H1 (cell line): ENCODE data around the gene BCAR1. TPM values are rescaled to one million over a fixed set of nuclear protein-coding genes. Genes with fewer than 3 reads are reported as not detected.

Source experiments
- CTCF ChIA-PET: fragments of 300-600 bp; sonication (Branson Sonifier 250); formaldehyde crosslinking; loops from one replicate; lab custom pipeline; 2021; ENCODE audit not compliant: partially characterized antibody; lab: Charles Lee
- POLR2A ChIA-PET: fragments of 300-600 bp; sonication (Branson Sonifier 250); formaldehyde crosslinking; loops from one replicate; lab custom pipeline; 2021; ENCODE audit warnings: inconsistent platforms; ENCODE audit not compliant: partially characterized antibody; lab: Charles Lee
- DNase-seq, 2 experiments: peaks; one replicate each; pipeline versions ENCODE4 v3.0.0 to v3.0.0-alpha.2; 2010 to 2022; ENCODE audit warnings: low spot score in 2 of 2, low read depth in 1 of 2, mixed read lengths in 1 of 2
- FAIRE-seq: peaks from 2 replicates; lab custom pipeline; 2011; peaks lifted over from hg19 to GRCh38; lab: Jason Lieb, UNC
- H2AFZ ChIP-seq: 2 replicates; pipeline ENCODE4 v1.8.1; 2012; ENCODE audit warnings: low read length, inconsistent platforms
- H2AK5ac ChIP-seq: 2 replicates; pipeline ENCODE4 v1.6.1; 2013; ENCODE audit warnings: low read depth, low read length
- H2BK120ac ChIP-seq: replicated peaks from 2 replicates; pipeline ENCODE3; 2013; ENCODE audit warnings: low read depth, low read length, inconsistent platforms
- H2BK12ac ChIP-seq: 2 replicates; pipeline ENCODE4 v1.6.1; 2013; ENCODE audit warnings: low read depth, low read length
- H2BK15ac ChIP-seq: 2 replicates; pipeline ENCODE4 v1.6.1; 2013; ENCODE audit warnings: low read length
- H2BK20ac ChIP-seq: 2 replicates; pipeline ENCODE4 v1.6.1; 2013; ENCODE audit warnings: low read length
- H2BK5ac ChIP-seq: 2 replicates; pipeline ENCODE4 v1.6.1; 2013; ENCODE audit warnings: low read depth, low read length
- H3K14ac ChIP-seq: 2 replicates; pipeline ENCODE4 v1.6.1; 2013; ENCODE audit warnings: inconsistent platforms; ENCODE audit not compliant: insufficient read length
- H3K18ac ChIP-seq: 2 replicates; pipeline ENCODE4 v1.6.1; 2013; ENCODE audit warnings: low read length; ENCODE audit errors: extremely low read depth
- H3K23ac ChIP-seq: 2 replicates; pipeline ENCODE4 v1.6.1; 2013; ENCODE audit warnings: inconsistent platforms; ENCODE audit not compliant: insufficient read length
- H3K23me2 ChIP-seq: 2 replicates; pipeline ENCODE4 v1.6.1; 2013; ENCODE audit warnings: low read depth, low read length
- H3K27ac ChIP-seq: 2 replicates; pipeline ENCODE4 v1.6.1; 2011; ENCODE audit warnings: low read depth, low read length, inconsistent platforms
- H3K27me3 ChIP-seq, 4 experiments: replicated peaks in 1 of 4; 1 replicate in 1 of 4; 2 replicates in 3 of 4; pipeline versions ENCODE4 v1.6.1 to v1.8.1; 2011 to 2013; ENCODE audit warnings: low read length in 3 of 4, mild to moderate bottlenecking in 3 of 4, inconsistent platforms in 2 of 4, mixed read lengths in 2 of 4, moderate library complexity in 1 of 4; ENCODE audit not compliant: control insufficient read depth in 3 of 4, insufficient read depth in 3 of 4; ENCODE audit errors: extremely low read depth in 1 of 4
- H3K36me3 ChIP-seq, 4 experiments: 2 replicates each; pipeline versions ENCODE4 v1.6.1 to v1.8.1; 2011 to 2013; ENCODE audit warnings: mild to moderate bottlenecking in 4 of 4, low read length in 3 of 4, moderate library complexity in 2 of 4, control low read depth in 1 of 4, inconsistent platforms in 1 of 4; ENCODE audit not compliant: insufficient read depth in 4 of 4, control insufficient read depth in 2 of 4
- H3K4ac ChIP-seq: replicated peaks from 2 replicates; pipeline ENCODE3; 2013; ENCODE audit warnings: low read length, low read depth, mixed read lengths, inconsistent platforms; ENCODE audit not compliant: insufficient read length
- H3K4me1 ChIP-seq, 4 experiments: replicated peaks in 1 of 4; 1 replicate in 1 of 4; 2 replicates in 3 of 4; pipeline versions ENCODE4 v1.6.1 to v1.8.1; 2011 to 2013; ENCODE audit warnings: low read length in 3 of 4, inconsistent platforms in 2 of 4, mixed read lengths in 1 of 4; ENCODE audit not compliant: insufficient read depth in 4 of 4, control insufficient read depth in 3 of 4
- H3K4me2 ChIP-seq, 2 experiments: 2 replicates each; pipeline versions ENCODE4 v1.6.1 to v1.8.1; 2011 to 2013; ENCODE audit warnings: low read depth in 2 of 2, low read length in 2 of 2, control low read depth in 1 of 2, inconsistent platforms in 1 of 2, mild to moderate bottlenecking in 1 of 2; ENCODE audit not compliant: insufficient read depth in 1 of 2
- H3K4me3 ChIP-seq, 4 experiments: fragments of 200-600, 300-600 bp in 1 of 4; sonication (generic), shearing (Covaris generic), sonication (Bioruptor Twin) in 1 of 4; 2 replicates each; pipeline versions ENCODE4 v1.5.1 to v1.8.1; 2011 to 2016; ENCODE audit warnings: low read length in 4 of 4, low read depth in 3 of 4, control low read depth in 2 of 4, inconsistent platforms in 2 of 4, mild to moderate bottlenecking in 2 of 4, mixed read lengths in 1 of 4, moderate library complexity in 1 of 4; ENCODE audit not compliant: insufficient read depth in 2 of 4; ENCODE audit errors: extremely low read depth in 1 of 4
- H3K56ac ChIP-seq: replicated peaks from 2 replicates; pipeline ENCODE3; 2013; ENCODE audit warnings: low read depth, mild to moderate bottlenecking, mixed read lengths, low read length, inconsistent platforms; ENCODE audit not compliant: insufficient read length
- H3K79me1 ChIP-seq: 2 replicates; pipeline ENCODE4 v1.6.1; 2013; ENCODE audit warnings: low read depth, low read length, control low read depth
- H3K79me2 ChIP-seq, 2 experiments: 2 replicates each; pipeline versions ENCODE4 v1.6.1 to v1.8.1; 2012 to 2013; ENCODE audit warnings: low read length in 2 of 2, mild to moderate bottlenecking in 2 of 2, inconsistent platforms in 1 of 2; ENCODE audit not compliant: insufficient read depth in 2 of 2, control insufficient read depth in 1 of 2
- H3K9ac ChIP-seq, 4 experiments: replicated peaks in 1 of 4; 1 replicate in 1 of 4; 2 replicates in 3 of 4; pipeline versions ENCODE4 v1.6.1 to v1.8.1; 2011 to 2013; ENCODE audit warnings: low read depth in 3 of 4, low read length in 3 of 4, control low read depth in 2 of 4, mild to moderate bottlenecking in 2 of 4, moderate library complexity in 2 of 4, inconsistent platforms in 1 of 4; ENCODE audit errors: extremely low read depth in 1 of 4
- H3K9me3 ChIP-seq, 2 experiments: 2 replicates each; pipeline versions ENCODE4 v1.6.1 to v1.8.1; 2012 to 2013; ENCODE audit warnings: mild to moderate bottlenecking in 2 of 2, moderate library complexity in 2 of 2, control low read depth in 1 of 2, inconsistent platforms in 1 of 2, low read depth in 1 of 2, low read length in 1 of 2, mixed read lengths in 1 of 2; ENCODE audit not compliant: insufficient read depth in 2 of 2
- H4K20me1 ChIP-seq, 2 experiments: replicated peaks in 1 of 2; 2 replicates each; pipeline versions ENCODE3 to v1.8.1; 2011 to 2013; ENCODE audit warnings: inconsistent platforms in 2 of 2, low read length in 2 of 2, mild to moderate bottlenecking in 1 of 2; ENCODE audit not compliant: insufficient read depth in 2 of 2, control insufficient read depth in 1 of 2
- H4K5ac ChIP-seq: 2 replicates; pipeline ENCODE4 v1.6.1; 2013; ENCODE audit warnings: low read length, low read depth, mixed read lengths, inconsistent platforms; ENCODE audit not compliant: insufficient read length
- H4K8ac ChIP-seq: 2 replicates; pipeline ENCODE4 v1.8.0; 2013; ENCODE audit warnings: mild to moderate bottlenecking, moderate library complexity, low read length, inconsistent platforms; ENCODE audit not compliant: insufficient read depth; ENCODE audit errors: extremely low read depth
- H4K91ac ChIP-seq: replicated peaks from 2 replicates; pipeline ENCODE3; 2013; ENCODE audit warnings: low read length, mixed read lengths, inconsistent platforms; ENCODE audit not compliant: insufficient read length
- CBX8 ChIP-seq: fragments of 300-800, 300-1000 bp; sonication (generic); IDR thresholded peaks from 2 replicates; pipeline ENCODE4 v1.7.1; 2016; ENCODE audit warnings: low read depth, low read length, borderline replicate concordance
- E2F6 ChIP-seq: IDR thresholded peaks from 2 replicates; pipeline ENCODE4 v1.6.1; 2012; ENCODE audit warnings: inconsistent platforms
- RBBP5 ChIP-seq: IDR thresholded peaks from 2 replicates; pipeline ENCODE4 v1.7.1; 2012; ENCODE audit warnings: low read depth, mild to moderate bottlenecking, inconsistent platforms, low read length, moderate library complexity, borderline replicate concordance
- TEAD4 ChIP-seq: IDR thresholded peaks from 2 replicates; pipeline ENCODE4 v1.6.1; 2012; ENCODE audit warnings: low read depth, low read length, inconsistent platforms, mixed read lengths
- WGBS, 2 experiments: shearing (Covaris generic) in 1 of 2; methylation state at CpG; one replicate each; pipeline versions ENCODE4 v1.1.6 to v1.1.7; 2013 to 2015; ENCODE audit warnings: low lambda C conversion rate in 2 of 2, mixed read lengths in 2 of 2, inconsistent platforms in 1 of 2, low coverage in 1 of 2, missing lambda C conversion rate in 1 of 2; ENCODE audit not compliant: insufficient replicate concordance in 2 of 2, insufficient coverage in 1 of 2, insufficient read length in 1 of 2; ENCODE audit errors: extremely low coverage in 1 of 2, missing lambda C conversion rate in 1 of 2; 5-methylcytosine and 5-hydroxymethylcytosine counted together
- polyA plus RNA-seq, 7 experiments: library from polyadenylated mRNA; depleted of rRNA in 3 of 7; stranded (reverse) in 5 of 7; unstranded in 2 of 7; fragments of >200 nt in 5 of 7; fragments of 200-250 nt in 2 of 7; gene quantifications; 1 replicate in 5 of 7; 2 replicates in 1 of 7; 4 replicates in 1 of 7; pipeline versions ENCODE4 v1.2.1 to v1.2.3, GENCODE V29; 2011 to 2013; ENCODE audit warnings: missing spikeins in 2 of 7, mixed read lengths in 2 of 7
- total RNA-seq: library from RNA; stranded (reverse); fragmentation: NEBNext Ultra II Directional; extraction: Animal tissue kit (Norgen Biotek cat#: 25700); gene quantifications from 2 replicates; pipeline ENCODE4 v1.2.1, GENCODE V29; 2021

Gene BCAR1
- total and polyA plus RNA-seq, 2 of the 8 experiments (the other 6 are each of a cell fraction or from before 2014, with no cell fraction given), result 59.8 to 105 TPM

GRCh38 chr16:75256696-75257343, 5.4 kb upstream of the BCAR1 start:
- DNase-seq (no peak), FAIRE-seq (no peak)
- Histone ChIP-seq H4K20me1 (peaks cover 5 to 14% of the 10 kb centered on the region in 2 experiments), H3K23me2 (peaks cover 10% of the 10 kb centered on the region; the same call in 1 of the 2 replicates), H3K56ac (no peak overlapping the region), H2BK12ac (peak overlapping the region; percentile 91), H3K23ac (no peak overlapping the region), H3K36me3 (no peaks in the 10 kb centered on the region), H3K4me1 (peaks cover 13 to 70% (median 55%) of the 10 kb centered on the region in 4 experiments), H3K9ac (peak overlapping the region in 1 of 4 experiments; percentile 25; a peak in 2 of 7 replicates), H2BK120ac (no peak overlapping the region), H3K18ac (peak overlapping the region; percentile 93), H3K4me2 (peak overlapping the region; percentile 19 to 53), H4K8ac (peak overlapping the region; percentile 52; the same call in 1 of the 2 replicates), H3K27me3 (no peaks in the 10 kb centered on the region; a peak in 1 of 7 replicates), H2BK20ac (no peak overlapping the region; the same call in 1 of the 2 replicates), H3K4ac (peak overlapping the region; percentile 41), H3K14ac (no peak overlapping the region), H4K5ac (no peak overlapping the region), H3K4me3 (peak overlapping the region in 1 of 4 experiments; percentile 10; a peak in 1 of 8 replicates), H3K79me1 (peaks cover 34% of the 10 kb centered on the region), H3K9me3 (no peaks in the 10 kb centered on the region), H2AK5ac (peak overlapping the region; percentile 86; the same call in 1 of the 2 replicates), H2BK15ac (peak overlapping the region; percentile 81; the same call in 1 of the 2 replicates), H2AFZ (no peak overlapping the region), H3K79me2 (peaks cover 0 to 79% of the 10 kb centered on the region in 2 experiments; a peak in 2 of 4 replicates), H2BK5ac (peak overlapping the region; percentile 74), H3K27ac (peak overlapping the region; percentile 48; the same call in 1 of the 2 replicates), H4K91ac (peak overlapping the region; percentile 79)
- no peak for TF ChIP-seq TEAD4
- TF ChIP-seq E2F6, result no peak
- no peak for TF ChIP-seq RBBP5
- no peak for TF ChIP-seq CBX8
- POLR2A ChIA-PET, result interaction anchor here (1.1 to 16.2 kb wide), 4 partner anchors 8 to 24 kb away, joined by 3 to 375 read pairs (median 82); no protein-coding TSS in a partner anchor
- CTCF ChIA-PET, result interaction anchor here (0.9 to 15.7 kb wide), 11 partner anchors 9 to 394 kb away, joined by 3 to 236 read pairs (median 4); no protein-coding TSS in a partner anchor
- WGBS, 2 experiments, result 56% methylated on average over 12 of the region's 14 CpGs; no CpG with 5 or more reads in 1 of the 2 experiments
